T-cell (primary cell): Measurements from ENCODE around the gene TAGLN3. TPM values are rescaled to one million over a fixed set of nuclear protein-coding genes. Genes with fewer than 3 reads are reported as not detected.

ENCODE experiments used
- ATAC-seq, 4 experiments: fragments of 200-7000 bp in 3 of 4; fragments of 150-1000 bp in 1 of 4; cut with Tn5 transposase; replicated peaks in 1 of 4; 1 replicate in 3 of 4; 2 replicates in 1 of 4; pipeline ENCODE4 v1.10.0; 2021; ENCODE audit warnings: moderate library complexity in 3 of 4, mild to moderate bottlenecking in 2 of 4, moderate number of reproducible peaks in 1 of 4
- CTCF ChIA-PET, 2 donors: fragments of 300-600 bp; sonication (Branson Sonifier 250); formaldehyde crosslinking; loops; one replicate each; lab custom pipeline; 2022; ENCODE audit warnings: antibody characterized with exemption in 2 of 2; lab: Charles Lee
- POLR2A ChIA-PET, 2 donors: fragments of 300-600 bp; sonication (Branson Sonifier 250); formaldehyde crosslinking; loops; one replicate each; lab custom pipeline; 2022; ENCODE audit warnings: antibody characterized with exemption in 2 of 2; lab: Charles Lee
- DNase-seq, 35 experiments: peaks; one replicate each; pipeline versions ENCODE4 v3.0.0 to v3.0.0-alpha.2; 2013 to 2023
- H3K27ac ChIP-seq: one replicate; pipeline ENCODE4 v1.5.1; 2013; ENCODE audit warnings: low read length
- H3K27me3 ChIP-seq, 2 experiments: replicated peaks in 1 of 2; 1 replicate in 1 of 2; 2 replicates in 1 of 2; pipeline versions ENCODE4 v1.6.1 to v1.7.0; 2013; ENCODE audit warnings: low read length in 1 of 2, mixed read lengths in 1 of 2; ENCODE audit not compliant: control insufficient read depth in 2 of 2, insufficient read depth in 2 of 2; ENCODE audit errors: extremely low read depth in 1 of 2
- H3K36me3 ChIP-seq, 2 donors: 1 replicate in 1 of 2; 2 replicates in 1 of 2; pipeline versions ENCODE4 v1.6.1 to v1.7.0; 2013; ENCODE audit warnings: low read length in 1 of 2; ENCODE audit not compliant: control insufficient read depth in 2 of 2, insufficient read depth in 1 of 2; ENCODE audit errors: extremely low read depth in 1 of 2
- H3K4me1 ChIP-seq, 2 experiments: 1 replicate in 1 of 2; 2 replicates in 1 of 2; pipeline versions ENCODE4 v1.6.1 to v1.7.0; 2013; ENCODE audit warnings: low read length in 2 of 2, mixed read lengths in 1 of 2; ENCODE audit not compliant: insufficient read depth in 2 of 2, control insufficient read depth in 1 of 2; ENCODE audit errors: extremely low read depth in 1 of 2
- H3K4me3 ChIP-seq, 2 donors: 1 replicate in 1 of 2; 2 replicates in 1 of 2; pipeline versions ENCODE4 v1.5.1 to v1.7.0; 2013; ENCODE audit warnings: mild to moderate bottlenecking in 2 of 2, low read length in 1 of 2, moderate library complexity in 1 of 2; ENCODE audit not compliant: control insufficient read depth in 1 of 2; ENCODE audit errors: extremely low read depth in 1 of 2
- H3K9me3 ChIP-seq: 2 replicates; pipeline ENCODE4 v1.7.0; 2013
- H3K27ac Mint-ChIP-seq, 2 donors: one replicate each; pipeline ENCODE4 v1.8.0; 2020 to 2021; ENCODE audit warnings: mild to moderate bottlenecking in 2 of 2, mixed read lengths in 2 of 2
- H3K27me3 Mint-ChIP-seq, 2 donors: one replicate each; pipeline ENCODE4 v1.8.0; 2021 to 2022; ENCODE audit warnings: mixed read lengths in 2 of 2
- H3K36me3 Mint-ChIP-seq: one replicate; pipeline ENCODE4 v1.8.0; 2021; ENCODE audit warnings: mixed read lengths
- H3K4me1 Mint-ChIP-seq, 3 donors: one replicate each; pipeline ENCODE4 v1.8.0; 2020 to 2022; ENCODE audit warnings: mixed read lengths in 3 of 3, mild to moderate bottlenecking in 1 of 3
- H3K4me3 Mint-ChIP-seq, 3 donors: one replicate each; pipeline ENCODE4 v1.8.0; 2020 to 2022; ENCODE audit warnings: mild to moderate bottlenecking in 3 of 3, mixed read lengths in 3 of 3, moderate library complexity in 3 of 3
- H3K9me3 Mint-ChIP-seq, 3 donors: one replicate each; pipeline ENCODE4 v1.8.0; 2020 to 2022; ENCODE audit warnings: mixed read lengths in 3 of 3
- WGBS: methylation state at CpG from one replicate; pipeline ENCODE4 v1.1.5; 2013; ENCODE audit warnings: missing lambda C conversion rate; ENCODE audit not compliant: insufficient coverage; 5-methylcytosine and 5-hydroxymethylcytosine counted together
- total RNA-seq, 35 experiments: library from RNA in 6 of 35; stranded (reverse) in 6 of 35; fragments of 120-200 nt in 1 of 35; gene quantifications; one replicate each; pipeline versions ENCODE4 v1.2.1 to v1.2.4 and lab custom pipeline; 2013 to 2026

The TAGLN3 gene
- total RNA-seq, 5 donors from 2014 or later (not counting 1 experiment from before 2014, with no cell fraction given): not detected

DNA sequence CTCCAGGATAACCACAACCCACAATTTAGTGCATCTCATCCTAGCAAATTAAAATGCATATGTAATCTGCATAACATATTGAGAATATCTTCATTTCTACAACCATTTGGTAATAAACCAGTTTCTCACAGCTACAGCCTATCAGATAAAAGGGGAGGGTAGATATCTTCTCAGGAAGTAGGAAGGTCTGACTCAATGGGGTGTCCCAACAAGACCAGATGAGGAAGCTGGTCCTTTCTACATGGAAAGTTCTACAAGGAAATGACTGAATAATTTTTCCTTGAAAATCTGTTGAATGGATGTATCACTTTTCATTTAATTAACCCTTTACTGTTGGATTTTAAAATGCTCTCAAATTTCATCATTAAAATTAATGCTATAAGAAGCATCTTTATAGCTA, 18.4 kb downstream of the TAGLN3 start:
- ChIA-PET POLR2A (interaction anchor here in 1 of 2 donors (0.7 kb wide), 1 partner anchor 10 kb away, joined by 3 read pairs; no protein-coding TSS in a partner anchor), CTCF (interaction anchor here (0.5 to 1.4 kb wide), 4 partner anchors 26 to 1720 kb away, joined by 3 read pairs; no protein-coding TSS in a partner anchor)
- no peak for ATAC-seq
- no peaks in the 10 kb centered on the region for H3K9me3 ChIP-seq
- no peak for DNase-seq
- Mint-ChIP-seq H3K36me3 (no peaks in the 10 kb centered on the region), H3K9me3 (no peaks in the 10 kb centered on the region), H3K4me3 (no peak overlapping the region), H3K27ac (no peak overlapping the region), H3K27me3 (no peaks in the 10 kb centered on the region), H3K4me1 (peaks cover 0 to 12% (median 7%) of the 10 kb centered on the region in 3 donors)
- no peak overlapping the region for H3K4me3 ChIP-seq
- H3K4me1 ChIP-seq: peaks cover 0 to 6% of the 10 kb centered on the region in 2 experiments
- no peaks in the 10 kb centered on the region for H3K27me3 ChIP-seq
- H3K27ac ChIP-seq: no peak overlapping the region
- H3K36me3 ChIP-seq: no peaks in the 10 kb centered on the region

DNA sequence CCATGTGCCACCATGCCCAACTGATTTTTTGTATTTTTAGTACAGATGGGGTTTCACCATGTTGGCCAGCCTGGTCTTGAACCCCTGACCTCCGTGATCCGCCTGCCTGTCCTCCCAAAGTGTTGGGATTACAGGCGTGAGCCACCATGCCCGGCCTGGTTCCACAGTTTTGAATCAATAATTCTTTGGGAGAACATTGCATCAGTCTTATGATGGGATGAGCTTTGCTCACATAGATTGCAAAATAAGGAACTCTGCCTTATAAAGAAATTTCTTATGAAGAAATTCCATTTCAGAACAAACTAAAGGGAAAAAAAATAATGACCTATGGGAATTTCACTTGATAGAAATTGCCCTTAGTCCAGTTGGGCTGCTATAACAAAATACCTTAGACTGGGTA, 20.0 kb downstream of the TAGLN3 start:
- Mint-ChIP-seq H3K27ac (no peak overlapping the region), H3K36me3 (no peaks in the 10 kb centered on the region), H3K9me3 (no peaks in the 10 kb centered on the region), H3K4me3 (no peak overlapping the region), H3K4me1 (peaks cover 0 to 4% (median 2%) of the 10 kb centered on the region in 3 donors), H3K27me3 (no peaks in the 10 kb centered on the region)
- no peaks in the 10 kb centered on the region for H3K9me3 ChIP-seq
- no peak overlapping the region for H3K27ac ChIP-seq
- WGBS: 100% methylated on average over 1 of the region's 4 CpGs
- H3K36me3 ChIP-seq: no peaks in the 10 kb centered on the region
- no peaks in the 10 kb centered on the region for H3K4me1 ChIP-seq
- ATAC-seq (no peak), DNase-seq (no peak)
- ChIA-PET POLR2A (no interaction called here), CTCF (interaction anchor here in 1 of 2 donors (0.6 kb wide), 1 partner anchor 100 kb away, joined by 3 read pairs; no protein-coding TSS in a partner anchor)
- no peaks in the 10 kb centered on the region for H3K27me3 ChIP-seq
- no peak overlapping the region for H3K4me3 ChIP-seq

DNA sequence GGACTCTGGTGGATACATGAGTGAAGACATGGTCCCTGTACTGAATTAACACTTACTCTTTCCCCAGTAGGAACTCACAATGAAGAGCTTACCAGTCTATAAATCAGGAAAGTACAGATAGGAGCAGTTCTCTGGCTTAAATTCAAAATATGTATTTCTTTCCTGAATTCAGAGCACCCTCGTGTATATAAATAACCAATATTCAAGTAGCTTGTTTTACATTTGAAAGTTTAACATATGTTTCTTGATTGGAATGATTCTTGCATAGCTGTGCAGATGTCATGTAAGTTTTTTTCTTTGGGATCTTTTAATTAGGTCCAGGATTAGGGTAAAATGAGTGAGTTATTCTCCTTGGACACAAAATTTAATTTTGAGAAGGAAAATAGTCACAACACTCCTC, 21.0 kb downstream of the TAGLN3 start:
- Histone ChIP-seq H3K4me1 (no peaks in the 10 kb centered on the region), H3K36me3 (no peaks in the 10 kb centered on the region), H3K9me3 (no peaks in the 10 kb centered on the region), H3K27ac (no peak overlapping the region), H3K4me3 (no peak overlapping the region), H3K27me3 (no peaks in the 10 kb centered on the region)
- H3K4me3 Mint-ChIP-seq: no peak overlapping the region
- ChIA-PET CTCF (interaction anchor here in 1 of 2 donors (0.6 kb wide), 1 partner anchor 347 kb away, joined by 3 read pairs; no protein-coding TSS in a partner anchor), POLR2A (interaction anchor here in 1 of 2 donors (0.6 kb wide), 1 partner anchor 369 kb away, joined by 3 read pairs; no protein-coding TSS in a partner anchor)
- H3K27me3 Mint-ChIP-seq: no peaks in the 10 kb centered on the region
- DNase-seq (no peak), ATAC-seq (no peak)
- H3K36me3 Mint-ChIP-seq: no peaks in the 10 kb centered on the region
- no peaks in the 10 kb centered on the region for H3K4me1 Mint-ChIP-seq
- WGBS: no CpG with 5 or more reads among the region's 1 CpG
- no peak overlapping the region for H3K27ac Mint-ChIP-seq
- H3K9me3 Mint-ChIP-seq: no peaks in the 10 kb centered on the region

- Mint-ChIP-seq H3K9me3 (no peaks in the 10 kb centered on the region), H3K4me1 (no peaks in the 10 kb centered on the region), H3K27me3 (no peaks in the 10 kb centered on the region), H3K36me3 (no peaks in the 10 kb centered on the region), H3K27ac (no peak overlapping the region), H3K4me3 (no peak overlapping the region)
- Histone ChIP-seq H3K4me1 (no peaks in the 10 kb centered on the region), H3K27ac (no peak overlapping the region), H3K27me3 (no peaks in the 10 kb centered on the region), H3K36me3 (no peaks in the 10 kb centered on the region), H3K9me3 (no peaks in the 10 kb centered on the region), H3K4me3 (no peak overlapping the region)
- DNase-seq (no peak), ATAC-seq (no peak)
- ChIA-PET CTCF (no interaction called here), POLR2A (no interaction called here)
- WGBS: no CpG with 5 or more reads among the region's 1 CpG
Observed at GRCh38 chr3:112020674-112021085, 22.0 kb downstream of the TAGLN3 start.

GRCh38 chr3:112027142-112027541, 28.4 kb downstream of the TAGLN3 start:
- DNase-seq: no peak
- Mint-ChIP-seq H3K27me3 (no peaks in the 10 kb centered on the region), H3K9me3 (no peaks in the 10 kb centered on the region), H3K4me3 (no peak overlapping the region), H3K4me1 (no peaks in the 10 kb centered on the region), H3K36me3 (no peaks in the 10 kb centered on the region), H3K27ac (no peak overlapping the region)
- no peaks in the 10 kb centered on the region for H3K9me3 ChIP-seq
- ChIA-PET POLR2A (interaction anchor here in 1 of 2 donors (0.6 kb wide), 1 partner anchor 10 kb away, joined by 3 read pairs; no protein-coding TSS in a partner anchor), CTCF (interaction anchor here (1.4 to 1.7 kb wide), 2 partner anchors 14 kb away, joined by 5 to 6 read pairs; no protein-coding TSS in a partner anchor)
- H3K36me3 ChIP-seq: no peaks in the 10 kb centered on the region
- H3K27me3 ChIP-seq: peaks cover 0 to 3% of the 10 kb centered on the region in 2 experiments
- H3K4me1 ChIP-seq: no peaks in the 10 kb centered on the region
- 58% methylated on average over 1 of the region's 4 CpGs for whole genome bisulfite sequencing
- no peak for ATAC-seq
- H3K27ac ChIP-seq: no peak overlapping the region
- H3K4me3 ChIP-seq: no peak overlapping the region

- Histone ChIP-seq H3K4me1 (no peaks in the 10 kb centered on the region), H3K9me3 (no peaks in the 10 kb centered on the region), H3K4me3 (no peak overlapping the region), H3K36me3 (no peaks in the 10 kb centered on the region), H3K27me3 (peaks cover 0 to 3% of the 10 kb centered on the region in 2 experiments), H3K27ac (no peak overlapping the region)
- ChIA-PET CTCF (no interaction called here), POLR2A (no interaction called here)
- Mint-ChIP-seq H3K4me3 (no peak overlapping the region), H3K4me1 (no peaks in the 10 kb centered on the region), H3K27me3 (no peaks in the 10 kb centered on the region), H3K9me3 (no peaks in the 10 kb centered on the region), H3K27ac (no peak overlapping the region), H3K36me3 (no peaks in the 10 kb centered on the region)
- DNase-seq (no peak), ATAC-seq (no peak)
- 55% methylated on average over 2 of the region's 4 CpGs for WGBS
Observed at GRCh38 chr3:112027826-112028225, 29.1 kb downstream of the TAGLN3 start.
